BLaER1 (cell line): ENCODE measurements around the gene ADGRL2.

Source experiments
- H3K27ac ChIP-seq: shearing (Covaris generic); formaldehyde crosslinking; 2 replicates; pipeline ENCODE4 v1.8.1; 2022
- H3K27me3 ChIP-seq: shearing (Covaris generic); formaldehyde crosslinking; 2 replicates; pipeline ENCODE4 v1.8.1; 2022
- H3K36me3 ChIP-seq: shearing (Covaris generic); formaldehyde crosslinking; 2 replicates; pipeline ENCODE4 v1.8.1; 2022
- H3K4me1 ChIP-seq: shearing (Covaris generic); formaldehyde crosslinking; 2 replicates; pipeline ENCODE4 v1.8.1; 2022
- H3K4me2 ChIP-seq: shearing (Covaris generic); formaldehyde crosslinking; 2 replicates; pipeline ENCODE4 v1.8.1; 2022
- H3K4me3 ChIP-seq: shearing (Covaris generic); formaldehyde crosslinking; 2 replicates; pipeline ENCODE4 v1.8.1; 2022
- H3K9ac ChIP-seq: shearing (Covaris generic); formaldehyde crosslinking; 2 replicates; pipeline ENCODE4 v1.8.1; 2022
- H3K9me3 ChIP-seq: shearing (Covaris generic); formaldehyde crosslinking; 2 replicates; pipeline ENCODE4 v1.8.1; 2022
- H4K20me1 ChIP-seq: shearing (Covaris generic); formaldehyde crosslinking; 2 replicates; pipeline ENCODE4 v1.8.1; 2022
- Cebpa-rat ChIP-seq: shearing (Covaris generic); IDR thresholded peaks from 2 replicates; pipeline ENCODE4 v1.8.1; 2022

ADGRL2 gene

GRCh38 chr1:81922955-81923354 lies 122.2 kb downstream of the ADGRL2 start:
- Histone ChIP-seq H4K20me1 (no peaks in the 10 kb centered on the region), H3K4me2 (no peak overlapping the region), H3K4me1 (peaks cover 11% of the 10 kb centered on the region), H3K4me3 (no peak overlapping the region), H3K9me3 (no peaks in the 10 kb centered on the region), H3K36me3 (no peaks in the 10 kb centered on the region), H3K27ac (no peak overlapping the region), H3K27me3 (no peaks in the 10 kb centered on the region), H3K9ac (no peak overlapping the region)
- no peak for TF ChIP-seq Cebpa-rat

GRCh38 chr1:81929106-81929505 lies 128.4 kb downstream of the ADGRL2 start:
- Histone ChIP-seq H3K36me3 (no peaks in the 10 kb centered on the region), H3K9me3 (no peaks in the 10 kb centered on the region), H4K20me1 (no peaks in the 10 kb centered on the region), H3K27ac (no peak overlapping the region), H3K27me3 (no peaks in the 10 kb centered on the region), H3K4me2 (no peak overlapping the region), H3K4me3 (no peak overlapping the region), H3K9ac (no peak overlapping the region), H3K4me1 (no peaks in the 10 kb centered on the region)
- TF ChIP-seq Cebpa-rat = no peak

- Histone ChIP-seq H3K9me3 (no peaks in the 10 kb centered on the region), H3K27me3 (no peaks in the 10 kb centered on the region), H3K4me2 (no peak overlapping the region), H4K20me1 (no peaks in the 10 kb centered on the region), H3K4me3 (no peak overlapping the region), H3K9ac (no peak overlapping the region), H3K27ac (no peak overlapping the region), H3K36me3 (no peaks in the 10 kb centered on the region), H3K4me1 (no peaks in the 10 kb centered on the region)
- no peak for TF ChIP-seq Cebpa-rat
Observed at GRCh38 chr1:81936853-81937252, 136.1 kb downstream of the ADGRL2 start.

GRCh38 chr1:81937791-81938450 lies 137.2 kb downstream of the ADGRL2 start:
- no peak overlapping the region for H3K9ac ChIP-seq
- TF ChIP-seq Cebpa-rat = no peak
- no peak overlapping the region for H3K4me2 ChIP-seq
- no peaks in the 10 kb centered on the region for H3K36me3 ChIP-seq
- H4K20me1 ChIP-seq = no peaks in the 10 kb centered on the region
- no peaks in the 10 kb centered on the region for H3K9me3 ChIP-seq
- no peaks in the 10 kb centered on the region for H3K4me1 ChIP-seq
- H3K27ac ChIP-seq = no peak overlapping the region
- H3K27me3 ChIP-seq = no peaks in the 10 kb centered on the region
- no peak overlapping the region for H3K4me3 ChIP-seq

GRCh38 chr1:81948495-81948894 lies 147.8 kb downstream of the ADGRL2 start:
- Histone ChIP-seq H3K36me3 (no peaks in the 10 kb centered on the region), H4K20me1 (no peaks in the 10 kb centered on the region), H3K27ac (no peak overlapping the region), H3K4me2 (no peak overlapping the region), H3K27me3 (no peaks in the 10 kb centered on the region), H3K4me3 (no peak overlapping the region), H3K9me3 (no peaks in the 10 kb centered on the region), H3K4me1 (0 out of 2 replicates have a peak, but pooled peaks cover 10% of the 10 kb centered on the region), H3K9ac (no peak overlapping the region)
- no peak for TF ChIP-seq Cebpa-rat

- Histone ChIP-seq H3K36me3 (no peaks in the 10 kb centered on the region), H3K4me2 (no peak overlapping the region), H3K9ac (no peak overlapping the region), H3K27ac (no peak overlapping the region), H3K4me3 (no peak overlapping the region), H3K9me3 (no peaks in the 10 kb centered on the region), H3K4me1 (0 out of 2 replicates have a peak, but pooled peaks cover 7% of the 10 kb centered on the region), H4K20me1 (no peaks in the 10 kb centered on the region), H3K27me3 (no peaks in the 10 kb centered on the region)
- TF ChIP-seq Cebpa-rat = no peak
Observed at GRCh38 chr1:81949421-81949820, 148.7 kb downstream of the ADGRL2 start.

- no peak overlapping the region for H3K27ac ChIP-seq
- TF ChIP-seq Cebpa-rat = no peak
- no peaks in the 10 kb centered on the region for H3K36me3 ChIP-seq
- no peaks in the 10 kb centered on the region for H3K27me3 ChIP-seq
- H3K4me3 ChIP-seq = no peak overlapping the region
- no peaks in the 10 kb centered on the region for H3K9me3 ChIP-seq
- H4K20me1 ChIP-seq = no peaks in the 10 kb centered on the region
- H3K4me1 ChIP-seq = 0 out of 2 replicates have a peak, but pooled peaks cover 7% of the 10 kb centered on the region
- no peak overlapping the region for H3K9ac ChIP-seq
- peak overlapping the region; percentile 20; the same call in 1 of the 2 replicates for H3K4me2 ChIP-seq
Observed at GRCh38 chr1:81950037-81950436, 149.3 kb downstream of the ADGRL2 start.

GRCh38 chr1:81950591-81951244 lies 150.0 kb downstream of the ADGRL2 start:
- no peaks in the 10 kb centered on the region for H3K9me3 ChIP-seq
- no peak for TF ChIP-seq Cebpa-rat
- no peaks in the 10 kb centered on the region for H3K36me3 ChIP-seq
- H3K4me3 ChIP-seq = no peak overlapping the region
- 0 out of 2 replicates have a peak, but pooled peaks cover 7% of the 10 kb centered on the region for H3K4me1 ChIP-seq
- no peak overlapping the region for H3K4me2 ChIP-seq
- H3K27me3 ChIP-seq = no peaks in the 10 kb centered on the region
- no peaks in the 10 kb centered on the region for H4K20me1 ChIP-seq
- H3K9ac ChIP-seq = no peak overlapping the region
- no peak overlapping the region for H3K27ac ChIP-seq

GRCh38 chr1:81954534-81955020 lies 153.8 kb downstream of the ADGRL2 start:
- Histone ChIP-seq H3K27ac (no peak overlapping the region), H4K20me1 (no peaks in the 10 kb centered on the region), H3K27me3 (no peaks in the 10 kb centered on the region), H3K9ac (no peak overlapping the region), H3K9me3 (no peaks in the 10 kb centered on the region), H3K4me3 (no peak overlapping the region), H3K4me2 (no peak overlapping the region), H3K4me1 (0 out of 2 replicates have a peak, but pooled peaks cover 7% of the 10 kb centered on the region), H3K36me3 (no peaks in the 10 kb centered on the region)
- TF ChIP-seq Cebpa-rat = no peak

- H3K9ac ChIP-seq = no peak overlapping the region
- H4K20me1 ChIP-seq = no peaks in the 10 kb centered on the region
- no peaks in the 10 kb centered on the region for H3K27me3 ChIP-seq
- H3K4me2 ChIP-seq = no peak overlapping the region
- H3K9me3 ChIP-seq = no peaks in the 10 kb centered on the region
- no peak overlapping the region for H3K4me3 ChIP-seq
- no peak for TF ChIP-seq Cebpa-rat
- H3K36me3 ChIP-seq = no peaks in the 10 kb centered on the region
- no peaks in the 10 kb centered on the region for H3K4me1 ChIP-seq
- H3K27ac ChIP-seq = no peak overlapping the region
Observed at GRCh38 chr1:81967951-81968350, 167.2 kb downstream of the ADGRL2 start.
